K562 (cell line): Measurements from ENCODE around the gene LMNTD2. TPM values are rescaled to one million over a fixed set of nuclear protein-coding genes. Genes with fewer than 3 reads are reported as not detected.

Experiments
- ATAC-seq: fragments of 200-7000 bp; cut with Tn5 transposase; 3 replicates; pipeline ENCODE4 v1.9.1; 2020; ENCODE audit warnings: moderate library complexity
- BruUV-seq: library from RNA; stranded (reverse); fragments of 400-500 nt; replicated peaks from 2 replicates; lab custom pipeline; 2021; lab: Mats Ljungman, UMichigan
- CTCF ChIA-PET: fragments of 300-600 bp; formaldehyde crosslinking; extraction: SDS; loops from one replicate; lab custom pipeline; 2021; ENCODE audit warnings: low intra/inter-chr PET ratio; lab: Yijun Ruan, JAX
- POLR2A ChIA-PET: fragments of 300-600, 350-650 bp; sonication (Branson Sonifier 250); formaldehyde crosslinking; extraction: SDS; loops from one replicate; lab custom pipeline; 2021; ENCODE audit warnings: antibody characterized with exemption, inconsistent platforms; lab: Yijun Ruan, JAX
- DNase-seq, 4 experiments: peaks; one replicate each; pipeline versions ENCODE4 v3.0.0 to v3.0.0-alpha.2; 2011 to 2018; ENCODE audit warnings: low spot score in 3 of 4, mixed read lengths in 3 of 4; ENCODE audit errors: extremely low read depth in 1 of 4
- FAIRE-seq: peaks from 2 replicates; lab custom pipeline; 2011; peaks lifted over from hg19 to GRCh38; lab: Jason Lieb, UNC
- H2AFZ ChIP-seq: 2 replicates; pipeline ENCODE4 v1.6.0; 2011; ENCODE audit warnings: low read depth, low read length, control low read depth, inconsistent platforms
- H3K27ac ChIP-seq: fragments of 200-600 bp; 3 replicates; pipeline ENCODE4 v1.8.0; 2011; ENCODE audit warnings: low read depth, mild to moderate bottlenecking, control low read depth, inconsistent platforms, low read length, moderate library complexity, mixed read lengths; ENCODE audit errors: extremely low read depth
- H3K27me3 ChIP-seq, 2 experiments: fragments of 300-600 bp in 1 of 2; 2 replicates in 1 of 2; 3 replicates in 1 of 2; pipeline versions ENCODE4 v1.6.0 to v1.8.0; 2011; ENCODE audit warnings: inconsistent platforms in 2 of 2, low read length in 2 of 2, mild to moderate bottlenecking in 1 of 2, mixed read lengths in 1 of 2, moderate library complexity in 1 of 2; ENCODE audit not compliant: control insufficient read depth in 2 of 2, insufficient read depth in 2 of 2
- H3K36me3 ChIP-seq: fragments of 300-600 bp; 3 replicates; pipeline ENCODE4 v1.8.0; 2011; ENCODE audit warnings: mild to moderate bottlenecking, low read length, inconsistent platforms; ENCODE audit not compliant: control insufficient read depth, insufficient read depth
- H3K4me1 ChIP-seq, 2 experiments: fragments of 200-600 bp in 1 of 2; replicated peaks in 1 of 2; 2 replicates in 1 of 2; 3 replicates in 1 of 2; pipeline versions ENCODE4 v1.5.1 to v1.8.0; 2011; ENCODE audit warnings: inconsistent platforms in 2 of 2, low read length in 2 of 2, mild to moderate bottlenecking in 1 of 2, mixed read lengths in 1 of 2, moderate library complexity in 1 of 2; ENCODE audit not compliant: control insufficient read depth in 2 of 2, insufficient read depth in 2 of 2
- H3K4me2 ChIP-seq: 2 replicates; pipeline ENCODE4 v1.6.1; 2011; ENCODE audit warnings: low read length, control low read depth, inconsistent platforms, mixed read lengths; ENCODE audit not compliant: insufficient read depth
- H3K4me3 ChIP-seq: fragments of 200-600 bp; sonication (generic), shearing (Covaris generic); 2 replicates; pipeline ENCODE4 v1.5.1; 2016; ENCODE audit warnings: control low read depth, inconsistent platforms
- H3K79me2 ChIP-seq: fragments of 200-600 bp; 3 replicates; pipeline ENCODE4 v1.8.0; 2011; ENCODE audit warnings: low read length, inconsistent platforms; ENCODE audit not compliant: control insufficient read depth, insufficient read depth
- H3K9ac ChIP-seq, 2 experiments: 2 replicates each; pipeline versions ENCODE4 v1.6.0 to v1.6.1; 2011; ENCODE audit warnings: low read depth in 2 of 2, low read length in 2 of 2, control low read depth in 1 of 2, inconsistent platforms in 1 of 2, mild to moderate bottlenecking in 1 of 2, mixed read lengths in 1 of 2; ENCODE audit not compliant: insufficient read depth in 1 of 2
- H3K9me1 ChIP-seq: one replicate; pipeline ENCODE4 v1.6.0; 2011; ENCODE audit warnings: inconsistent platforms, mild to moderate bottlenecking, low read length, moderate library complexity; ENCODE audit not compliant: control insufficient read depth, insufficient read depth
- H3K9me3 ChIP-seq: replicated peaks from 2 replicates; pipeline ENCODE4 v1.5.1; 2011; ENCODE audit warnings: low read depth, low read length, inconsistent platforms; ENCODE audit not compliant: control insufficient read depth, insufficient read depth
- H4K20me1 ChIP-seq: replicated peaks from 2 replicates; pipeline ENCODE4 v1.6.1; 2011; ENCODE audit warnings: low read length, inconsistent platforms, mixed read lengths; ENCODE audit not compliant: control insufficient read depth, insufficient read depth
- ESRRB ChIP-seq: fragments of 250-450 bp; sonication (Bioruptor Pico); IDR thresholded peaks from 2 replicates; pipeline ENCODE4 v1.5.0; 2020; ENCODE audit warnings: mild to moderate bottlenecking, moderate library complexity, borderline replicate concordance
- LARP7 ChIP-seq: fragments of 450-650 bp; IDR thresholded peaks from 2 replicates; pipeline ENCODE4 v1.6.1; 2016
- PCBP2 ChIP-seq: fragments of 200-400 bp; formaldehyde crosslinking; IDR thresholded peaks from 2 replicates; pipeline ENCODE4 v1.6.1; 2018; ENCODE audit warnings: low read length, low read depth, mild to moderate bottlenecking, moderate library complexity; ENCODE audit not compliant: poor library complexity, severe bottlenecking
- POLR2A ChIP-seq: fragments of 450-650 bp; conservative IDR thresholded peaks from 2 replicates; pipeline ENCODE4 v1.6.1; 2016
- POLR2G ChIP-seq: fragments of 200-400 bp; formaldehyde crosslinking; IDR thresholded peaks from 2 replicates; pipeline ENCODE4 v1.6.1; 2017; ENCODE audit warnings: low read depth, mild to moderate bottlenecking, antibody characterized with exemption, low read length, moderate library complexity
- WGBS: fragments of 100-300 bp; shearing (Covaris generic); methylation state at CpG from one replicate; pipeline ENCODE4 v1.1.6; 2016; ENCODE audit warnings: low coverage, mixed read lengths; ENCODE audit not compliant: insufficient coverage; ENCODE audit errors: missing lambda C conversion rate; 5-methylcytosine and 5-hydroxymethylcytosine counted together
- in situ Hi-C: fragments of 300-500 bp; cut with MboI; formaldehyde crosslinking; loops from 4 replicates; pipeline ENCODE4 v1.15.0; 2018; ENCODE audit warnings: inconsistent platforms, mixed read lengths
- intact Hi-C: fragments of 100-400 bp; cut with micrococcal nuclease; formaldehyde crosslinking; loops from 2 replicates; pipeline ENCODE4 v1.14.2; 2022
- polyA plus RNA-seq, 8 experiments: library from polyadenylated mRNA; depleted of rRNA in 4 of 8; stranded (reverse) in 5 of 8; unstranded in 3 of 8; fragments of >200 nt; fragmentation: Nextera tagmentation in 2 of 8; fragmentation: Illumina TruSeq in 1 of 8; extraction: Ambion mirVana in 2 of 8; extraction: Trizol in 1 of 8; gene quantifications; 2 replicates each; pipeline versions ENCODE4 v1.2.1 to v1.2.3, GENCODE V29; 2011 to 2014; ENCODE audit warnings: inconsistent platforms in 1 of 8, missing spikeins in 1 of 8
- total RNA-seq, 7 experiments: library from RNA; depleted of rRNA in 6 of 7; stranded (reverse); fragments of >200 nt in 6 of 7; fragmentation: Illumina TruSeq in 2 of 7; extraction: Trizol in 2 of 7; gene quantifications; 2 replicates each; pipeline versions ENCODE4 v1.2.1 to v1.2.3, GENCODE V29; 2011 to 2021; ENCODE audit warnings: low replicate concordance in 1 of 7
- TF ChIP-seq, protein P1 (sequence below): sonication (generic); formaldehyde crosslinking; IDR thresholded peaks from 2 replicates; pipeline ENCODE4 v1.8.1; 2023; ENCODE audit warnings: missing genetic modification reagents, mild to moderate bottlenecking, borderline replicate concordance

LMNTD2 gene
- total and polyA plus RNA-seq, 9 of the 15 experiments (the other 6 are each of a cell fraction or from before 2014, with no cell fraction given), result 0.48 to 4.2 (median 1.5) TPM; not detected in 3

DNA sequence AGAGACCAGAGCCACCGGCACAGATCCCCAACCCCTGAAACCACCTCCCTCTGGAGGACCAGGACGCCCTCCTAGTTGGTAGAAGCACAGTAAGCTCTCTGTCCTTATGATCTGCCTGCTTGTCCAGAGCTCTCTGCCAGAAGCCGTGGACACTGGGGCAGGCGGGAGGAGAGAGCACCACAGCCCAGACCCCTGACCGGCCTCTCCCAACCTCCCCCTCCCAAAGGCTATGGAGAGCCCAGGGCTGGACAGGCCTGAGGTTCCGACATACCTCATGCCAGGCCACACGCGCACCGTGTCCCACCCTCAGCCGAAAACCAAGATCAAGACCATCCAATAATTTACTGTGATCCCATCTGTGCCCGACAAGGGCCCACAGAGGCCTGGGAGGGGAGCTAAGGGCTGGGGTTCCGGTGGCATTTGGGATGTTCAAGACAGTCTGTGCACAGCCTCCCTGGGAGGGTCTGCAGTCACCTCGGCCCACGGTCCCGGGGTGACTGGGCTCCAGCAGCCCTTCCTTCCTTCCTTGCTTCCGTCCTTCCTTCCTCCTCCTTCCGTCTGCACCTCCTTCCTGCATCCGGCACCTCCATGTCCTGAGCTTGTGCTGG, 28.5 kb downstream of the LMNTD2 start:
- WGBS, result 92% methylated on average over 13 of the region's 18 CpGs
- in situ Hi-C loops, result no loop called here
- FAIRE-seq, result no peak

DNA sequence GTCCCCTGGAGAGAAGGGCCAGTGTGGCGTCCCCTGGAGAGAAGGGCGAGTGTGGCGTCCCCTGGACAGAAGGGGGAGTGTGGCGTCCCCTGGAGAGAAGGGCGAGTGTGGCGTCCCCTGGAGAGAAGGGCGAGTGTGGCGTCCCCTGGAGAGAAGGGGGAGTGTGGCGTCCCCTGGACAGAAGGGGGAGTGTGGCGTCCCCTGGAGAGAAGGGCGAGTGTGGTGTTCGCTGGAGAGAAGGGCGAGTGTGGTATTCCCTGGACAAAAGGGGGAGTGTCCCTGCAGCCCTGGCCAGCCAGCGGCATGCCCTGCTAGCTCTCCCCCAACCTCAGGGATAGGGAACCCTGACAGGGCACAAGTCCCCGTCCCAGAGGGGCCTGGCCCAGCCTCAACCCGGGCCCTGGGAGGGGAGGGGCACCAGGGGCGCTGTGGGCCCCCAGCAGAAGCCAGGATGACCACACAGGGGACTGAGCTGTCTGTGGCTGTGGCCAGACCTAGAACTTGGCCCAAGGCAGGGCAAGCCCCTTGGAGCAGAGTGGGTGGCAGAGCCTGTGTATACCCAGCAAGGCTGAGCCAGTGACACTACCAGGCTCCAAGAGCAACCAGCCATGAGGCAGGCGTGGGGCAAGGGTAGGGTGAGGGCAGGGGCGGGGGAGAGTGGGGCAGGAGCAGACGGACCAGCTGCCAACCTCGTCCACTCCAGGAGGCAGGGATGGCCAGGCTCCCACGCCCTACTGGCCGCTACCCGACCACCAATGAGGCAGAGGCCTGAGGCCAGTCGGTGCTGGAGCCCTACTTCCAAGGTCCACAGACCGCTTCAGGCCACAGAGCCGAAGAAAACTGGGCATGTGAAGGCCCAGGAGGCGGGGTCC, 29.3 kb downstream of the LMNTD2 start:
- Histone ChIP-seq H2AFZ (no peak overlapping the region), H3K36me3 (peaks cover 35% of the 10 kb centered on the region; the same call in 1 of the 3 replicates), H3K4me1 (peaks cover 5 to 74% of the 10 kb centered on the region in 2 experiments; a peak in 4 of 5 replicates), H3K27ac (no peak overlapping the region), H3K9me3 (no peaks in the 10 kb centered on the region), H3K4me3 (no peak overlapping the region), H4K20me1 (0 out of 2 replicates have a peak, but pooled peaks cover 4% of the 10 kb centered on the region), H3K9ac (peak overlapping the region in 1 of 2 experiments; percentile 64; a peak in 1 of 4 replicates), H3K9me1 (no peaks in the 10 kb centered on the region), H3K4me2 (no peak overlapping the region), H3K27me3 (no peaks in the 10 kb centered on the region), H3K79me2 (peaks cover 17% of the 10 kb centered on the region)
- no peak for ATAC-seq
- ChIA-PET POLR2A (interaction anchor here (0.8 kb wide), 1 partner anchor 13 kb away, joined by 3 read pairs; no protein-coding TSS in a partner anchor), CTCF (no interaction called here)
- WGBS, result 97% methylated on average over 6 of the region's 28 CpGs
- DNase-seq, result no peak
- no peak for FAIRE-seq
- intact Hi-C loops, result no loop called here
- no TSS peak for BruUV-seq
- TF ChIP-seq, protein P1, sequence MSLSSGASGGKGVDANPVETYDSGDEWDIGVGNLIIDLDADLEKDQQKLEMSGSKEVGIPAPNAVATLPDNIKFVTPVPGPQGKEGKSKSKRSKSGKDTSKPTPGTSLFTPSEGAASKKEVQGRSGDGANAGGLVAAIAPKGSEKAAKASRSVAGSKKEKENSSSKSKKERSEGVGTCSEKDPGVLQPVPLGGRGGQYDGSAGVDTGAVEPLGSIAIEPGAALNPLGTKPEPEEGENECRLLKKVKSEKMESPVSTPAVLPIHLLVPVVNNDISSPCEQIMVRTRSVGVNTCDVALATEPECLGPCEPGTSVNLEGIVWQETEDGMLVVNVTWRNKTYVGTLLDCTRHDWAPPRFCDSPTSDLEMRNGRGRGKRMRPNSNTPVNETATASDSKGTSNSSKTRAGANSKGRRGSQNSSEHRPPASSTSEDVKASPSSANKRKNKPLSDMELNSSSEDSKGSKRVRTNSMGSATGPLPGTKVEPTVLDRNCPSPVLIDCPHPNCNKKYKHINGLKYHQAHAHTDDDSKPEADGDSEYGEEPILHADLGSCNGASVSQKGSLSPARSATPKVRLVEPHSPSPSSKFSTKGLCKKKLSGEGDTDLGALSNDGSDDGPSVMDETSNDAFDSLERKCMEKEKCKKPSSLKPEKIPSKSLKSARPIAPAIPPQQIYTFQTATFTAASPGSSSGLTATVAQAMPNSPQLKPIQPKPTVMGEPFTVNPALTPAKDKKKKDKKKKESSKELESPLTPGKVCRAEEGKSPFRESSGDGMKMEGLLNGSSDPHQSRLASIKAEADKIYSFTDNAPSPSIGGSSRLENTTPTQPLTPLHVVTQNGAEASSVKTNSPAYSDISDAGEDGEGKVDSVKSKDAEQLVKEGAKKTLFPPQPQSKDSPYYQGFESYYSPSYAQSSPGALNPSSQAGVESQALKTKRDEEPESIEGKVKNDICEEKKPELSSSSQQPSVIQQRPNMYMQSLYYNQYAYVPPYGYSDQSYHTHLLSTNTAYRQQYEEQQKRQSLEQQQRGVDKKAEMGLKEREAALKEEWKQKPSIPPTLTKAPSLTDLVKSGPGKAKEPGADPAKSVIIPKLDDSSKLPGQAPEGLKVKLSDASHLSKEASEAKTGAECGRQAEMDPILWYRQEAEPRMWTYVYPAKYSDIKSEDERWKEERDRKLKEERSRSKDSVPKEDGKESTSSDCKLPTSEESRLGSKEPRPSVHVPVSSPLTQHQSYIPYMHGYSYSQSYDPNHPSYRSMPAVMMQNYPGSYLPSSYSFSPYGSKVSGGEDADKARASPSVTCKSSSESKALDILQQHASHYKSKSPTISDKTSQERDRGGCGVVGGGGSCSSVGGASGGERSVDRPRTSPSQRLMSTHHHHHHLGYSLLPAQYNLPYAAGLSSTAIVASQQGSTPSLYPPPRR (CRISPR knock-in tag), result no peak
- TF ChIP-seq POLR2A, result 0 out of 2 replicates have a peak, but pooled peaks have one; percentile 30
- peak; percentile 64; the same call in 1 of the 2 replicates for TF ChIP-seq POLR2G
- in situ Hi-C loops, result no loop called here

More for the DNA sequence above, 28.5 kb downstream of the LMNTD2 start:
- H3K9me1 ChIP-seq, result no peaks in the 10 kb centered on the region
- 0 out of 2 replicates have a peak, but pooled peaks cover 4% of the 10 kb centered on the region for H4K20me1 ChIP-seq
- no peak overlapping the region for H3K4me3 ChIP-seq
- POLR2A ChIA-PET, result interaction anchor here (0.8 kb wide), 2 partner anchors 11 to 14 kb away, joined by 3 to 5 read pairs; no protein-coding TSS in a partner anchor
- CTCF ChIA-PET, result no interaction called here
- TF ChIP-seq PCBP2, result no peak
- TF ChIP-seq LARP7, result no peak
- no peak for TF ChIP-seq ESRRB (CRISPR knock-in tag)
- 0 out of 2 replicates have a peak, but pooled peaks have one; percentile 19 for TF ChIP-seq POLR2A
- no peak overlapping the region for H3K4me2 ChIP-seq
- BruUV-seq, result no TSS peak
- H3K36me3 ChIP-seq, result peaks cover 35% of the 10 kb centered on the region; the same call in 1 of the 3 replicates
- H3K9ac ChIP-seq, result peak overlapping the region in 1 of 2 experiments; percentile 64; a peak in 1 of 4 replicates
- ATAC-seq (no peak), DNase-seq (no peak)
- peaks cover 17% of the 10 kb centered on the region for H3K79me2 ChIP-seq
- H3K27ac ChIP-seq, result no peak overlapping the region
- H3K27me3 ChIP-seq, result no peaks in the 10 kb centered on the region
- intact Hi-C loops, result no loop called here
- H2AFZ ChIP-seq, result no peak overlapping the region
- no peaks in the 10 kb centered on the region for H3K9me3 ChIP-seq
- peaks cover 12 to 78% of the 10 kb centered on the region in 2 experiments for H3K4me1 ChIP-seq
